OCI-LY1 (cell line): ENCODE data around the gene FARP1.

ENCODE experiments used
- EZH2 ChIP-seq: fragments of 200-600 bp; sonication (generic), shearing (Covaris generic); IDR thresholded peaks from 2 replicates; pipeline ENCODE4 v1.8.0; 2017; ENCODE audit warnings: borderline replicate concordance, mixed run types, mild to moderate bottlenecking, antibody characterized with exemption, low read length, moderate library complexity, mixed read lengths
- TF ChIP-seq, protein P1 (sequence below): fragments of 200-600 bp; sonication (generic), shearing (Covaris generic); IDR thresholded peaks from 2 replicates; pipeline ENCODE4 v1.5.1; 2017; ENCODE audit warnings: mild to moderate bottlenecking, antibody characterized with exemption, low read length, moderate library complexity, mixed read lengths

DNA sequence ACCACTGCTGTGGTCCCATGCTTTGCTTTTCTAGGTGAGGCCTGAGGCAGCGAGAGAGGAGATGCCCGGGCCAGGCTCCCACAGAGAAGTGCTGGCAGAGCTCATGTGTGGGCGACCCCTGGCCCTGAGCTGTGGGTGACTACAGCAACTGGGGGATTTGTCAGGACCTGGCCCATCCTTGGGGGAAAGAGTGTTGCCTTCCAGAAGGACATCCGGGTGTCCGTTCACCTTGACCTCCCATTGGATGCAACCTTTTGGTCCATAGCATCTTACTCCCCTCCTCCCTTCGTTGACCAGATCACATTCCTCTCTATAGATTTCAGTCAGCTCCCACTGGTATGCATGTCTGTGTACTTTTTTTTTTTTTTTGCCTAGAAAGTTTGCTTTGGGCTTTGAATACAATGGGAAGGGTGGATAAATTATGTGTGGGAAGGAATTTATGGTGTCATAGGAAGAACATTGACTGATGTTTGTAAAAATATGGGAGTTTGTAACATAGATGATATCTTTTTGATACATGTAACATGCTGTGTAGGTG, 118.3 kb downstream of the FARP1 start:
- TF ChIP-seq, protein P1, sequence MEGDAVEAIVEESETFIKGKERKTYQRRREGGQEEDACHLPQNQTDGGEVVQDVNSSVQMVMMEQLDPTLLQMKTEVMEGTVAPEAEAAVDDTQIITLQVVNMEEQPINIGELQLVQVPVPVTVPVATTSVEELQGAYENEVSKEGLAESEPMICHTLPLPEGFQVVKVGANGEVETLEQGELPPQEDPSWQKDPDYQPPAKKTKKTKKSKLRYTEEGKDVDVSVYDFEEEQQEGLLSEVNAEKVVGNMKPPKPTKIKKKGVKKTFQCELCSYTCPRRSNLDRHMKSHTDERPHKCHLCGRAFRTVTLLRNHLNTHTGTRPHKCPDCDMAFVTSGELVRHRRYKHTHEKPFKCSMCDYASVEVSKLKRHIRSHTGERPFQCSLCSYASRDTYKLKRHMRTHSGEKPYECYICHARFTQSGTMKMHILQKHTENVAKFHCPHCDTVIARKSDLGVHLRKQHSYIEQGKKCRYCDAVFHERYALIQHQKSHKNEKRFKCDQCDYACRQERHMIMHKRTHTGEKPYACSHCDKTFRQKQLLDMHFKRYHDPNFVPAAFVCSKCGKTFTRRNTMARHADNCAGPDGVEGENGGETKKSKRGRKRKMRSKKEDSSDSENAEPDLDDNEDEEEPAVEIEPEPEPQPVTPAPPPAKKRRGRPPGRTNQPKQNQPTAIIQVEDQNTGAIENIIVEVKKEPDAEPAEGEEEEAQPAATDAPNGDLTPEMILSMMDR: no peak
- no peak for TF ChIP-seq EZH2
